Adrenal gland (tissue), 12 donors: ENCODE measurements around the gene INCA1. TPM values are rescaled to one million over a fixed set of nuclear protein-coding genes. Genes with fewer than 3 reads are reported as not detected.

Experiments used
- DNase-seq, 7 donors: peaks; one replicate each; pipeline ENCODE4 v3.0.0-alpha.2; 2019 to 2020
- H3K27ac ChIP-seq, 5 donors: fragments of 200-600 bp; sonication (generic) in 4 of 5; 1 replicate in 3 of 5; 2 replicates in 2 of 5; pipeline versions ENCODE4 v1.5.1 to v1.8.0; 2016 to 2020; ENCODE audit warnings: mild to moderate bottlenecking in 1 of 5
- H3K27me3 ChIP-seq: fragments of 200-600 bp; 2 replicates; pipeline ENCODE4 v1.8.0; 2021
- H3K36me3 ChIP-seq, 2 donors: fragments of 200-600 bp; replicated peaks in 1 of 2; 1 replicate in 1 of 2; 2 replicates in 1 of 2; pipeline versions ENCODE4 v1.5.1 to v1.8.0; 2018 to 2022
- H3K4me1 ChIP-seq, 2 donors: fragments of 200-600 bp; replicated peaks in 1 of 2; 1 replicate in 1 of 2; 2 replicates in 1 of 2; pipeline versions ENCODE4 v1.5.1 to v1.8.0; 2018 to 2021
- H3K4me3 ChIP-seq, 4 donors: fragments of 200-600 bp; sonication (generic) in 3 of 4; one replicate each; pipeline ENCODE4 v1.5.1; 2016 to 2018
- H3K9me3 ChIP-seq, 3 donors: fragments of 200-600 bp; sonication (generic) in 1 of 3; replicated peaks in 1 of 3; 1 replicate in 2 of 3; 2 replicates in 1 of 3; pipeline versions ENCODE4 v1.5.1 to v1.8.0; 2016 to 2021
- CTCF ChIP-seq, 6 experiments: fragments of 450-650 bp in 4 of 6; fragments of 200-600 bp in 2 of 6; sonication (generic) in 1 of 6; IDR thresholded peaks; 1 replicate in 5 of 6; 2 replicates in 1 of 6; pipeline versions ENCODE4 v1.5.1 to v1.8.0; 2016 to 2021; ENCODE audit warnings: antibody characterized with exemption in 6 of 6, mild to moderate bottlenecking in 2 of 6, moderate library complexity in 1 of 6
- POLR2A ChIP-seq, 2 donors: fragments of 450-650 bp; IDR thresholded peaks; one replicate each; pipeline ENCODE4 v1.6.1; 2017; ENCODE audit warnings: antibody characterized with exemption in 2 of 2, mild to moderate bottlenecking in 2 of 2, moderate library complexity in 1 of 2
- WGBS, 4 donors: extraction: QIAGEN DNeasy Blood & Tissue Kit in 2 of 4; methylation state at CpG; one replicate each; pipeline versions ENCODE4 v1.1.5 to v1.1.7; 2013 to 2017; 5-methylcytosine and 5-hydroxymethylcytosine counted together
- intact Hi-C, 2 donors: fragments of 100-400 bp; cut with DNase I; formaldehyde crosslinking; loops; one replicate each; pipeline versions ENCODE4 v1.14.1 to v1.15.0; 2022 to 2023
- polyA plus RNA-seq, 3 donors: library from polyadenylated mRNA; stranded (reverse); fragments of 200-250 nt in 2 of 3; fragments of 350-450 nt in 1 of 3; fragmentation: Illumina TruSeq in 1 of 3; extraction: RNeasy Lipid Tissue Mini Kit (QIAGEN cat#74804) in 1 of 3; gene quantifications; one replicate each; pipeline ENCODE4 v1.2.3, GENCODE V29; 2013 to 2014
- total RNA-seq, 9 donors: library from RNA; depleted of rRNA in 4 of 9; stranded (reverse); fragments of >200 nt in 4 of 9; fragments of 120-200 nt in 1 of 9; fragmentation: NEBNext Ultra II Directional in 1 of 9; extraction: Animal tissue kit (Norgen Biotek cat#: 25700) in 1 of 9; gene quantifications; one replicate each; pipeline versions ENCODE4 v1.1.0 to v1.2.4, GENCODE V29; 2013 to 2023
- donor health status: healthy with polysubstance abuse.
- donor health status: Bipolar disorder and iron deficiency.
- donor health status: DM: yes; HTN: yes; CAD: no.
- donor health status: DM: no; HTN: no; CAD: no.
- donor health status: DM: no; HTN: no; CAD: no.
- donor health status: DM: yes; HTN: yes; CAD: no.

Gene INCA1
- total and polyA plus RNA-seq, 12 donors = 0.44 to 6.2 (median 1.3) TPM; not detected in 2

GRCh38 chr17:4940555-4941318 is 56.6 kb downstream of the INCA1 start:
- Histone ChIP-seq H3K27ac (peak overlapping the region; percentile 79 to 93 (median 90)), H3K4me3 (peak overlapping the region; percentile 50 to 95 (median 66)), H3K9me3 (no peaks in the 10 kb centered on the region), H3K4me1 (peaks cover 28 to 41% of the 10 kb centered on the region in 2 donors), H3K27me3 (no peaks in the 10 kb centered on the region), H3K36me3 (peaks cover 0 to 51% of the 10 kb centered on the region in 2 donors)
- intact Hi-C loops = no loop called here
- DNase-seq = peak in 6 of 7 donors; percentile 79 to 93 (median 88)
- no peak for TF ChIP-seq POLR2A (IDR thresholded peaks at IDR 0.05)
- TF ChIP-seq CTCF (IDR thresholded peaks at IDR 0.05) = no peak
- WGBS, 4 donors = 0 to 2% (median 1%) methylated on average over 20 to 29 of the region's 29 CpGs

GRCh38 chr17:4939796-4940554 is 57.3 kb downstream of the INCA1 start, which contains the start of the genes RNF167 and SLC25A11:
Gene RNF167 (plus strand): TSS chr17:4940268. CDS start chr17:4940910, 642 bp downstream.
Gene SLC25A11 (minus strand): TSS chr17:4940046. CDS start chr17:4939910, 136 bp downstream.
- H3K27ac ChIP-seq = peak within 1 kb of the TSS; percentile 79 to 93 (median 90)

GRCh38 chr17:4939546-4939795 is 57.9 kb downstream of the INCA1 start:
- 0 to 1% (median 0%) methylated on average over 1 to 16 of the region's 16 CpGs for WGBS, 4 donors
- DNase-seq = peak in 3 of 7 donors; percentile 54 to 73 (median 61)
- TF ChIP-seq POLR2A (IDR thresholded peaks at IDR 0.05) (no peak), CTCF (IDR thresholded peaks at IDR 0.05) (no peak)
- H3K27ac ChIP-seq = peak overlapping the region; percentile 49 to 93 (median 90)
- intact Hi-C loops = loop anchor here (5.0 to 10.0 kb wide), 2 partner anchors 45 to 58 kb away; partner anchors contain the start of genes CAMTA2 (in 1 of the 2), INCA1 (in 1 of the 2) and KIF1C (in 1 of the 2)
- H3K36me3 ChIP-seq = peaks cover 0 to 39% of the 10 kb centered on the region in 2 donors
- peak overlapping the region; percentile 21 to 95 (median 80) for H3K4me3 ChIP-seq
- H3K4me1 ChIP-seq = peaks cover 17 to 30% of the 10 kb centered on the region in 2 donors
- H3K9me3 ChIP-seq = no peaks in the 10 kb centered on the region
- H3K27me3 ChIP-seq = no peaks in the 10 kb centered on the region

More at GRCh38 chr17:4939796-4940554, 57.3 kb downstream of the INCA1 start, which contains the start of the genes RNF167 and SLC25A11:
- no peak for TF ChIP-seq CTCF (IDR thresholded peaks at IDR 0.05)
- peak in 1 of 2 donors; percentile 56 for TF ChIP-seq POLR2A (IDR thresholded peaks at IDR 0.05)
- Histone ChIP-seq H3K27me3 (no peaks in the 10 kb centered on the region), H3K9me3 (no peaks in the 10 kb centered on the region), H3K4me1 (peaks cover 21 to 34% of the 10 kb centered on the region in 2 donors), H3K4me3 (peak within 1 kb of the TSS; percentile 50 to 95 (median 80)), H3K36me3 (peaks cover 0 to 44% of the 10 kb centered on the region in 2 donors)
- 0 to 1% (median 0%) methylated on average over 32 to 72 of the region's 72 CpGs for WGBS, 4 donors
- intact Hi-C loops = loop anchor here (5.0 to 10.0 kb wide), 2 partner anchors 45 to 57 kb away; partner anchors contain the start of genes CAMTA2 (in 1 of the 2), INCA1 (in 1 of the 2) and KIF1C (in 1 of the 2)
- DNase-seq = peak; percentile 94 to 99 (median 98)
